Measurements from ENCODE around the gene GTPBP2. TPM values are rescaled to one million over a fixed set of nuclear protein-coding genes. Genes with fewer than 3 reads are reported as not detected.

The GTPBP2 gene
- total RNA-seq, 2 donors from 2014 or later, result 99.0 to 137 TPM

DNA sequence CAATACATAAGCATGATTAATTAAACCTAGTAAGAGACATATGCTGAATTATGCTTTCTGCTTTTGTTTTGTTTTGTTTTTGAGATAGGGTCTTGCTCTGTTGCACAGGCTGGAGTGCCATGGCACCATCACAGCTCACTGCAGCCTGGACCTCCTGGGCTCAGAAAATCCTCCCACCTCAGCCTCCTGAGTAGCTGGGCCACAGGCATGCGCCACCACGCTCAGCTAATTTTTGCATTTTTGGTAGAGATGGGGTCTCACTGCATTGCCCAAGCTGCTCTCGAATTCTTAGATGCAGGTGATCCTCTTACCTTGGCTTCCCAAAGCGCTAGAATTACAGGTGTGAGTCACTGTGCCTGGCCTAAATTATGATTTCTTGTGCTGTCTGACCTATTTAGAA lies 57.0 kb downstream of the GTPBP2 start:
- Mint-ChIP-seq H3K36me3 (ENCODE audit: insufficient read depth in 2 of 2) (peaks cover 18 to 48% of the 10 kb centered on the region in 2 donors), H3K27me3 (ENCODE audit: low read depth) (no peaks in the 10 kb centered on the region), H3K27ac (peak overlapping the region; percentile 95), H3K4me1 (ENCODE audit: low read depth) (peaks cover 34% of the 10 kb centered on the region), H3K4me3 (peak overlapping the region in 1 of 2 donors; percentile 38), H3K9me3 (no peaks in the 10 kb centered on the region)
- ATAC-seq (replicated peaks in 1 of 2) (no peak), DNase-seq (no peak)

GRCh38 chr6:43570876-43571441 lies 58.1 kb downstream of the GTPBP2 start:
- H3K9me3 Mint-ChIP-seq, result no peaks in the 10 kb centered on the region
- peak overlapping the region; percentile 60 to 72 for H3K4me3 Mint-ChIP-seq
- peaks cover 18 to 54% of the 10 kb centered on the region in 2 donors for H3K36me3 Mint-ChIP-seq (ENCODE audit: insufficient read depth in 2 of 2)
- peaks cover 31% of the 10 kb centered on the region for H3K4me1 Mint-ChIP-seq (ENCODE audit: low read depth)
- DNase-seq (peak; percentile 34 to 44), ATAC-seq (replicated peaks in 1 of 2) (peak; percentile 65 to 75)
- no peaks in the 10 kb centered on the region for H3K27me3 Mint-ChIP-seq (ENCODE audit: low read depth)
- H3K27ac Mint-ChIP-seq, result peak overlapping the region; percentile 95

Other genes starting within 250 kb of the GTPBP2 start
- gene ABCC10, start 201.7 kb downstream of the GTPBP2 start, total RNA-seq, result 10 to 100 TPM; 32.8 to 36.4 TPM
- 1 to 10 TPM; 1.6 to 2.6 TPM for gene DLK2, start 173.7 kb downstream of the GTPBP2 start, total RNA-seq
- 10 to 100 TPM; 68.6 to 77.2 TPM for gene TJAP1, start 151.7 kb downstream of the GTPBP2 start, total RNA-seq
- under 1 TPM; 0.32 to 0.43 TPM for gene LRRC73, start 118.9 kb downstream of the GTPBP2 start, total RNA-seq
- 10 to 100 TPM; 63.9 to 64.4 TPM for gene YIPF3, start 112.3 kb downstream of the GTPBP2 start, total RNA-seq
- gene POLR1C, start 112.2 kb downstream of the GTPBP2 start, total RNA-seq, result 10 to 100 TPM; 39.1 to 42.4 TPM
- gene XPO5, start 53.2 kb downstream of the GTPBP2 start, total RNA-seq, result 100 to 1,000 TPM; 104 to 150 TPM
- 10 to 100 TPM; 34.8 to 37.3 TPM for gene POLH, start 53.1 kb downstream of the GTPBP2 start, total RNA-seq
- 10 to 100 TPM; 40.4 to 41.3 TPM for gene MAD2L1BP, start 6.6 kb upstream of the GTPBP2 start, total RNA-seq
- gene RSPH9, start 15.8 kb upstream of the GTPBP2 start, total RNA-seq, result under 1 TPM in 1 of 2 donors, not detected in 1; 0.12 TPM
- 10 to 100 TPM; 60.1 to 69.7 TPM for gene MRPS18A, start 58.5 kb upstream of the GTPBP2 start, total RNA-seq
- 10 to 100 TPM; 65.2 to 67.1 TPM for gene VEGFA, start 140.9 kb upstream of the GTPBP2 start, total RNA-seq